HEK293 (cell line): Measurements from ENCODE around the gene NEK6.

Experiments used
- CTCF ChIA-PET: fragments of 350-600 bp; formaldehyde crosslinking; extraction: SDS; loops from one replicate; lab custom pipeline; 2021; ENCODE audit warnings: antibody characterized with exemption; lab: Yijun Ruan, JAX
- POLR2A ChIA-PET: fragments of 300-600 bp; formaldehyde crosslinking; extraction: SDS; loops from one replicate; lab custom pipeline; 2020; ENCODE audit warnings: antibody characterized with exemption, inconsistent platforms; lab: Yijun Ruan, JAX
- H3K27ac ChIP-seq: fragments of 200-500 bp; sonication (Bioruptor generic); 2 replicates; pipeline ENCODE4 v1.5.1; 2014; ENCODE audit warnings: low read depth, low read length, control low read depth, inconsistent platforms; ENCODE audit errors: extremely low read depth
- H3K36me3 ChIP-seq, 2 experiments: fragments of 200-500 bp in 1 of 2; sonication (Bioruptor generic) in 1 of 2; 1 replicate in 1 of 2; 2 replicates in 1 of 2; pipeline ENCODE4 v1.5.1; 2014 to 2017; ENCODE audit warnings: inconsistent platforms in 2 of 2, low read length in 2 of 2; ENCODE audit not compliant: control insufficient read depth in 2 of 2, insufficient read depth in 1 of 2
- H3K4me1 ChIP-seq: fragments of 200-500 bp; sonication (Bioruptor generic); 2 replicates; pipeline ENCODE4 v1.5.1; 2014; ENCODE audit warnings: mild to moderate bottlenecking, low read length, inconsistent platforms; ENCODE audit not compliant: control insufficient read depth, insufficient read depth
- H3K4me3 ChIP-seq: 2 replicates; pipeline ENCODE4 v1.5.1; 2011; ENCODE audit warnings: low read depth, mild to moderate bottlenecking, control low read depth, low read length, moderate library complexity
- H3K9me3 ChIP-seq: fragments of 200-500 bp; sonication (Bioruptor generic); 2 replicates; pipeline ENCODE4 v1.5.1; 2014; ENCODE audit warnings: low read depth, low read length, inconsistent platforms; ENCODE audit not compliant: control insufficient read depth, insufficient read depth
- CTCF ChIP-seq: fragments of 450-650 bp; formaldehyde crosslinking; IDR thresholded peaks from 2 replicates; pipeline ENCODE4 v1.5.1; 2016; ENCODE audit warnings: missing biosample characterization, missing genetic modification characterization
- GLI2 ChIP-seq: fragments of 450-650 bp; formaldehyde crosslinking; IDR thresholded peaks from 2 replicates; pipeline ENCODE4; 2017; ENCODE audit warnings: missing biosample characterization, missing genetic modification characterization, low read depth, borderline replicate concordance
- INSM2 ChIP-seq: fragments of 450-650 bp; formaldehyde crosslinking; IDR thresholded peaks from 2 replicates; pipeline ENCODE4 v1.5.1; 2016; ENCODE audit warnings: missing biosample characterization, missing genetic modification characterization
- KLF1 ChIP-seq: fragments of 450-650 bp; formaldehyde crosslinking; IDR thresholded peaks from 2 replicates; pipeline ENCODE4 v1.5.1; 2016; ENCODE audit warnings: missing biosample characterization, missing genetic modification characterization
- KLF7 ChIP-seq: fragments of 450-650 bp; formaldehyde crosslinking; IDR thresholded peaks from 2 replicates; pipeline ENCODE4 v1.5.1; 2016; ENCODE audit warnings: missing biosample characterization, missing genetic modification characterization, borderline replicate concordance
- MEIS1 ChIP-seq: sonication (generic); formaldehyde crosslinking; IDR thresholded peaks from 2 replicates; pipeline ENCODE4 v1.8.1; 2022; ENCODE audit warnings: missing genetic modification reagents, mild to moderate bottlenecking, borderline replicate concordance
- OSR2 ChIP-seq: fragments of 450-650 bp; formaldehyde crosslinking; IDR thresholded peaks from 2 replicates; pipeline ENCODE4 v1.5.1; 2016; ENCODE audit warnings: missing biosample characterization, missing genetic modification characterization
- PBX3 ChIP-seq: sonication (generic); formaldehyde crosslinking; IDR thresholded peaks from 2 replicates; pipeline ENCODE4 v1.8.1; 2022; ENCODE audit warnings: mild to moderate bottlenecking, moderate library complexity, missing genetic modification reagents
- TRIM28 ChIP-seq: IDR thresholded peaks from 2 replicates; pipeline ENCODE4 v1.6.1; 2011; ENCODE audit warnings: low read length, control low read depth, borderline replicate concordance
- ZBTB11 ChIP-seq: fragments of 450-650 bp; formaldehyde crosslinking; conservative IDR thresholded peaks from 2 replicates; pipeline ENCODE4 v1.5.1; 2016; ENCODE audit warnings: low read depth, missing biosample characterization, missing genetic modification characterization
- ZBTB48 ChIP-seq: fragments of 450-650 bp; formaldehyde crosslinking; IDR thresholded peaks from 2 replicates; pipeline ENCODE4 v1.5.1; 2016; ENCODE audit warnings: missing biosample characterization, missing genetic modification characterization
- ZFHX2 ChIP-seq: fragments of 450-650 bp; formaldehyde crosslinking; conservative IDR thresholded peaks from 2 replicates; pipeline ENCODE4 v1.5.1; 2016; ENCODE audit warnings: missing biosample characterization, missing genetic modification characterization
- ZFP41 ChIP-seq: fragments of 450-650 bp; formaldehyde crosslinking; IDR thresholded peaks from 2 replicates; pipeline ENCODE4 v1.5.1; 2016; ENCODE audit warnings: missing biosample characterization, missing genetic modification characterization, borderline replicate concordance
- ZIC2 ChIP-seq: fragments of 450-650 bp; formaldehyde crosslinking; IDR thresholded peaks from 2 replicates; pipeline ENCODE4 v1.5.1; 2016; ENCODE audit warnings: missing biosample characterization, missing genetic modification characterization
- ZNF174 ChIP-seq: fragments of 450-650 bp; formaldehyde crosslinking; IDR thresholded peaks from 2 replicates; pipeline ENCODE4 v1.5.0; 2017; ENCODE audit warnings: missing biosample characterization, mild to moderate bottlenecking, missing genetic modification characterization
- ZNF184 ChIP-seq: fragments of 450-650 bp; IDR thresholded peaks from 2 replicates; pipeline ENCODE4 v1.5.1; 2018; ENCODE audit warnings: missing biosample characterization, mild to moderate bottlenecking, missing genetic modification characterization
- ZNF221 ChIP-seq: fragments of 450-650 bp; formaldehyde crosslinking; IDR thresholded peaks from 2 replicates; pipeline ENCODE4 v1.5.1; 2017; ENCODE audit warnings: missing biosample characterization, missing genetic modification characterization, borderline replicate concordance
- ZNF239 ChIP-seq: fragments of 450-650 bp; formaldehyde crosslinking; IDR thresholded peaks from 2 replicates; pipeline ENCODE4 v1.5.1; 2016; ENCODE audit warnings: missing biosample characterization, missing genetic modification characterization
- ZNF433 ChIP-seq: fragments of 450-650 bp; formaldehyde crosslinking; IDR thresholded peaks from 2 replicates; pipeline ENCODE4 v1.5.1; 2016; ENCODE audit warnings: missing biosample characterization, missing genetic modification characterization, low read depth
- ZNF48 ChIP-seq: fragments of 450-650 bp; formaldehyde crosslinking; IDR thresholded peaks from 2 replicates; pipeline ENCODE4 v1.5.1; 2016; ENCODE audit warnings: missing biosample characterization, missing genetic modification characterization
- ZNF560 ChIP-seq: fragments of 450-650 bp; formaldehyde crosslinking; IDR thresholded peaks from 2 replicates; pipeline ENCODE4 v1.5.1; 2017; ENCODE audit warnings: missing biosample characterization, missing genetic modification characterization, borderline replicate concordance
- ZNF585B ChIP-seq: fragments of 450-650 bp; formaldehyde crosslinking; IDR thresholded peaks from 2 replicates; pipeline ENCODE4 v1.5.1; 2016; ENCODE audit warnings: missing biosample characterization, missing genetic modification characterization
- ZNF600 ChIP-seq: fragments of 450-650 bp; formaldehyde crosslinking; IDR thresholded peaks from 2 replicates; pipeline ENCODE4 v1.5.1; 2016; ENCODE audit warnings: missing biosample characterization, missing genetic modification characterization
- ZNF621 ChIP-seq: fragments of 450-650 bp; formaldehyde crosslinking; IDR thresholded peaks from 2 replicates; pipeline ENCODE4 v1.5.1; 2017; ENCODE audit warnings: missing biosample characterization, missing genetic modification characterization
- ZNF623 ChIP-seq: fragments of 450-650 bp; formaldehyde crosslinking; IDR thresholded peaks from 2 replicates; pipeline ENCODE4 v1.5.1; 2016; ENCODE audit warnings: missing biosample characterization, missing genetic modification characterization
- ZNF626 ChIP-seq: fragments of 450-650 bp; sonication (Bioruptor Pico); formaldehyde crosslinking; IDR thresholded peaks from 2 replicates; pipeline ENCODE4 v1.5.1; 2018; ENCODE audit warnings: missing biosample characterization, missing genetic modification characterization, inconsistent platforms
- ZNF629 ChIP-seq: fragments of 450-650 bp; formaldehyde crosslinking; IDR thresholded peaks from 2 replicates; pipeline ENCODE4 v1.5.1; 2017; ENCODE audit warnings: missing biosample characterization, missing genetic modification characterization
- ZNF660 ChIP-seq: fragments of 450-650 bp; IDR thresholded peaks from 2 replicates; pipeline ENCODE4 v1.5.1; 2018; ENCODE audit warnings: missing biosample characterization, mild to moderate bottlenecking, missing genetic modification characterization
- ZNF670 ChIP-seq: fragments of 450-650 bp; formaldehyde crosslinking; IDR thresholded peaks from 2 replicates; pipeline ENCODE4 v1.5.1; 2016; ENCODE audit warnings: missing biosample characterization, missing genetic modification characterization, low read depth

The NEK6 gene

GRCh38 chr9:124296094-124296493 lies 38.3 kb downstream of the NEK6 start:
- H3K27ac ChIP-seq, result no peak overlapping the region
- no peaks in the 10 kb centered on the region for H3K4me1 ChIP-seq
- no peaks in the 10 kb centered on the region for H3K9me3 ChIP-seq
- ChIA-PET POLR2A (no interaction called here), CTCF (no interaction called here)
- no peak overlapping the region for H3K4me3 ChIP-seq
- TF ChIP-seq ZNF621 (tag by site-specific recombination) (no peak), ZNF174 (tag by site-specific recombination) (no peak), TRIM28 (no peak), ZNF433 (tag by site-specific recombination) (no peak), ZNF184 (tag by site-specific recombination) (no peak), INSM2 (tag by site-specific recombination) (no peak), ZNF623 (tag by site-specific recombination) (no peak), KLF1 (tag by site-specific recombination) (no peak), ZNF239 (tag by site-specific recombination) (no peak), ZNF600 (no peak), ZNF560 (tag by site-specific recombination) (no peak), ZNF660 (no peak)
- no peaks in the 10 kb centered on the region for H3K36me3 ChIP-seq

GRCh38 chr9:124296796-124297550 lies 39.2 kb downstream of the NEK6 start:
- CTCF ChIA-PET, result interaction anchor here (2.2 kb wide), 1 partner anchor 23 kb away, joined by 6 read pairs; no protein-coding TSS in a partner anchor
- TF ChIP-seq ZNF660 (no peak), ZNF626 (no peak), OSR2 (tag by site-specific recombination) (no peak), ZFP41 (tag by site-specific recombination) (no peak), ZNF585B (no peak), ZNF48 (tag by site-specific recombination) (no peak), ZNF239 (tag by site-specific recombination) (no peak), ZIC2 (tag by site-specific recombination) (no peak), ZNF629 (tag by site-specific recombination) (no peak), KLF7 (tag by site-specific recombination) (no peak), ZBTB11 (tag by site-specific recombination) (no peak), CTCF (tag by site-specific recombination) (no peak), ZBTB48 (tag by site-specific recombination) (no peak), GLI2 (no peak), ZNF670 (tag by site-specific recombination) (no peak), ZNF221 (tag by site-specific recombination) (no peak), MEIS1 (no peak), ZFHX2 (tag by site-specific recombination) (no peak), PBX3 (CRISPR knock-in tag) (no peak)

More at GRCh38 chr9:124296796-124297550, 39.2 kb downstream of the NEK6 start:
- no peak overlapping the region for H3K27ac ChIP-seq
- POLR2A ChIA-PET, result interaction anchor here (1.3 kb wide), 1 partner anchor 39 kb away, joined by 3 read pairs; the partner anchor contains the start of gene NEK6
- no peaks in the 10 kb centered on the region for H3K36me3 ChIP-seq
- no peaks in the 10 kb centered on the region for H3K9me3 ChIP-seq
- no peak overlapping the region for H3K4me3 ChIP-seq
- no peaks in the 10 kb centered on the region for H3K4me1 ChIP-seq
